ENCODE measurements around the gene PCMT1.

The PCMT1 gene

GRCh38 chr6:149769676-149770075, 20.1 kb downstream of the PCMT1 start:
- Histone ChIP-seq H3K9me3 (ENCODE audit: control insufficient read depth, low read length) (peaks cover 8% of the 10 kb centered on the region), H3K4me1 (ENCODE audit: control insufficient read depth, insufficient read depth, low read length, poor library complexity, severe bottlenecking) (no peaks in the 10 kb centered on the region), H3K4me3 (ENCODE audit: extremely low read depth, insufficient read depth, low read length, poor library complexity, severe bottlenecking) (no peak overlapping the region), H3K27ac (ENCODE audit: low read depth, low read length, severe bottlenecking) (no peak overlapping the region), H3K36me3 (ENCODE audit: control insufficient read depth, insufficient read depth, low read length) (peaks cover 73% of the 10 kb centered on the region)
- WGBS, 2 experiments (ENCODE audit: insufficient coverage in 2 of 2), result 100% methylated on average over 1 of the region's 2 CpGs

GRCh38 chr6:149771185-149771584, 21.6 kb downstream of the PCMT1 start:
- Histone ChIP-seq H3K4me3 (ENCODE audit: extremely low read depth, insufficient read depth, low read length, poor library complexity, severe bottlenecking) (no peak overlapping the region), H3K36me3 (ENCODE audit: control insufficient read depth, insufficient read depth, low read length) (peaks cover 79% of the 10 kb centered on the region), H3K9me3 (ENCODE audit: control insufficient read depth, low read length) (peaks cover 5% of the 10 kb centered on the region), H3K4me1 (ENCODE audit: control insufficient read depth, insufficient read depth, low read length, poor library complexity, severe bottlenecking) (no peaks in the 10 kb centered on the region), H3K27ac (ENCODE audit: low read depth, low read length, severe bottlenecking) (no peak overlapping the region)
- 80 to 100% methylated on average over 1 of the region's 3 CpGs for WGBS, 2 experiments (ENCODE audit: insufficient coverage in 2 of 2)

GRCh38 chr6:149771925-149772324, 22.4 kb downstream of the PCMT1 start:
- H3K4me1 ChIP-seq (ENCODE audit: control insufficient read depth, insufficient read depth, low read length, poor library complexity, severe bottlenecking), result no peaks in the 10 kb centered on the region
- H3K9me3 ChIP-seq (ENCODE audit: control insufficient read depth, low read length), result no peaks in the 10 kb centered on the region
- peaks cover 72% of the 10 kb centered on the region for H3K36me3 ChIP-seq (ENCODE audit: control insufficient read depth, insufficient read depth, low read length)
- H3K27ac ChIP-seq (ENCODE audit: low read depth, low read length, severe bottlenecking), result no peak overlapping the region
- 90 to 100% methylated on average over 3 to 5 of the region's 6 CpGs for WGBS, 2 experiments (ENCODE audit: insufficient coverage in 2 of 2)
- H3K4me3 ChIP-seq (ENCODE audit: extremely low read depth, insufficient read depth, low read length, poor library complexity, severe bottlenecking), result no peak overlapping the region

- H3K4me3 ChIP-seq (ENCODE audit: extremely low read depth, insufficient read depth, low read length, poor library complexity, severe bottlenecking), result no peak overlapping the region
- WGBS, 2 experiments (ENCODE audit: insufficient coverage in 2 of 2), result no CpG with 5 or more reads among the region's 1 CpG
- H3K27ac ChIP-seq (ENCODE audit: low read depth, low read length, severe bottlenecking), result no peak overlapping the region
- no peaks in the 10 kb centered on the region for H3K4me1 ChIP-seq (ENCODE audit: control insufficient read depth, insufficient read depth, low read length, poor library complexity, severe bottlenecking)
- peaks cover 62% of the 10 kb centered on the region for H3K36me3 ChIP-seq (ENCODE audit: control insufficient read depth, insufficient read depth, low read length)
- no peaks in the 10 kb centered on the region for H3K9me3 ChIP-seq (ENCODE audit: control insufficient read depth, low read length)
Measured at GRCh38 chr6:149777624-149778023, 28.1 kb downstream of the PCMT1 start.

- no peaks in the 10 kb centered on the region for H3K9me3 ChIP-seq (ENCODE audit: control insufficient read depth, low read length)
- no peaks in the 10 kb centered on the region for H3K4me1 ChIP-seq (ENCODE audit: control insufficient read depth, insufficient read depth, low read length, poor library complexity, severe bottlenecking)
- 83 to 100% methylated on average over 1 to 2 of the region's 2 CpGs for WGBS, 2 experiments (ENCODE audit: insufficient coverage in 2 of 2)
- H3K36me3 ChIP-seq (ENCODE audit: control insufficient read depth, insufficient read depth, low read length), result peaks cover 66% of the 10 kb centered on the region
- no peak overlapping the region for H3K4me3 ChIP-seq (ENCODE audit: extremely low read depth, insufficient read depth, low read length, poor library complexity, severe bottlenecking)
- no peak overlapping the region for H3K27ac ChIP-seq (ENCODE audit: low read depth, low read length, severe bottlenecking)
Measured at GRCh38 chr6:149779644-149779963, 30.1 kb downstream of the PCMT1 start.

- Histone ChIP-seq H3K27ac (ENCODE audit: low read depth, low read length, severe bottlenecking) (no peak overlapping the region), H3K9me3 (ENCODE audit: control insufficient read depth, low read length) (no peaks in the 10 kb centered on the region), H3K4me3 (ENCODE audit: extremely low read depth, insufficient read depth, low read length, poor library complexity, severe bottlenecking) (no peak overlapping the region), H3K36me3 (ENCODE audit: control insufficient read depth, insufficient read depth, low read length) (peaks cover 53% of the 10 kb centered on the region), H3K4me1 (ENCODE audit: control insufficient read depth, insufficient read depth, low read length, poor library complexity, severe bottlenecking) (no peaks in the 10 kb centered on the region)
Measured at GRCh38 chr6:149781715-149782114, 32.2 kb downstream of the PCMT1 start.

GRCh38 chr6:149782337-149782736, 32.8 kb downstream of the PCMT1 start:
- H3K4me1 ChIP-seq (ENCODE audit: control insufficient read depth, insufficient read depth, low read length, poor library complexity, severe bottlenecking), result no peaks in the 10 kb centered on the region
- H3K27ac ChIP-seq (ENCODE audit: low read depth, low read length, severe bottlenecking), result no peak overlapping the region
- 100% methylated on average over 1 of the region's 2 CpGs for WGBS, 2 experiments (ENCODE audit: insufficient coverage in 2 of 2)
- no peaks in the 10 kb centered on the region for H3K9me3 ChIP-seq (ENCODE audit: control insufficient read depth, low read length)
- H3K4me3 ChIP-seq (ENCODE audit: extremely low read depth, insufficient read depth, low read length, poor library complexity, severe bottlenecking), result no peak overlapping the region
- H3K36me3 ChIP-seq (ENCODE audit: control insufficient read depth, insufficient read depth, low read length), result peaks cover 53% of the 10 kb centered on the region

GRCh38 chr6:149783551-149783950, 34.0 kb downstream of the PCMT1 start:
- 80 to 91% methylated on average over 1 to 3 of the region's 3 CpGs for WGBS, 2 experiments (ENCODE audit: insufficient coverage in 2 of 2)

GRCh38 chr6:149806127-149806526, 56.6 kb downstream of the PCMT1 start:
- Histone ChIP-seq H3K36me3 (ENCODE audit: control insufficient read depth, insufficient read depth, low read length) (peaks cover 53% of the 10 kb centered on the region), H3K9me3 (ENCODE audit: control insufficient read depth, low read length) (no peaks in the 10 kb centered on the region), H3K4me1 (ENCODE audit: control insufficient read depth, insufficient read depth, low read length, poor library complexity, severe bottlenecking) (no peaks in the 10 kb centered on the region), H3K27ac (ENCODE audit: low read depth, low read length, severe bottlenecking) (no peak overlapping the region), H3K4me3 (ENCODE audit: extremely low read depth, insufficient read depth, low read length, poor library complexity, severe bottlenecking) (no peak overlapping the region)
- WGBS, 2 experiments (ENCODE audit: insufficient coverage in 2 of 2), result 93 to 97% methylated on average over 3 to 4 of the region's 4 CpGs

More at GRCh38 chr6:149783551-149783950, 34.0 kb downstream of the PCMT1 start:
- H3K4me3 ChIP-seq (ENCODE audit: extremely low read depth, insufficient read depth, low read length, poor library complexity, severe bottlenecking), result no peak overlapping the region
- no peaks in the 10 kb centered on the region for H3K9me3 ChIP-seq (ENCODE audit: control insufficient read depth, low read length)
- H3K36me3 ChIP-seq (ENCODE audit: control insufficient read depth, insufficient read depth, low read length), result peaks cover 45% of the 10 kb centered on the region
- H3K27ac ChIP-seq (ENCODE audit: low read depth, low read length, severe bottlenecking), result no peak overlapping the region
- no peaks in the 10 kb centered on the region for H3K4me1 ChIP-seq (ENCODE audit: control insufficient read depth, insufficient read depth, low read length, poor library complexity, severe bottlenecking)

GRCh38 chr6:149809798-149810197, 60.3 kb downstream of the PCMT1 start:
- Histone ChIP-seq H3K36me3 (ENCODE audit: control insufficient read depth, insufficient read depth, low read length) (peaks cover 50% of the 10 kb centered on the region), H3K4me1 (ENCODE audit: control insufficient read depth, insufficient read depth, low read length, poor library complexity, severe bottlenecking) (no peaks in the 10 kb centered on the region), H3K4me3 (ENCODE audit: extremely low read depth, insufficient read depth, low read length, poor library complexity, severe bottlenecking) (no peak overlapping the region), H3K27ac (ENCODE audit: low read depth, low read length, severe bottlenecking) (no peak overlapping the region), H3K9me3 (ENCODE audit: control insufficient read depth, low read length) (no peaks in the 10 kb centered on the region)
- WGBS, 2 experiments (ENCODE audit: insufficient coverage in 2 of 2), result 100% methylated on average over 1 to 2 of the region's 2 CpGs

GRCh38 chr6:149813351-149813750, 63.8 kb downstream of the PCMT1 start:
- 93 to 97% methylated on average over 3 of the region's 3 CpGs for WGBS, 2 experiments (ENCODE audit: insufficient coverage in 2 of 2)

GRCh38 chr6:149815788-149816187, 66.2 kb downstream of the PCMT1 start:
- WGBS, 2 experiments (ENCODE audit: insufficient coverage in 2 of 2), result 95% methylated on average over 3 of the region's 4 CpGs; no CpG with 5 or more reads in 1 of the 2 experiments
- no peaks in the 10 kb centered on the region for H3K4me1 ChIP-seq (ENCODE audit: control insufficient read depth, insufficient read depth, low read length, poor library complexity, severe bottlenecking)
- H3K4me3 ChIP-seq (ENCODE audit: extremely low read depth, insufficient read depth, low read length, poor library complexity, severe bottlenecking), result no peak overlapping the region
- no peak overlapping the region for H3K27ac ChIP-seq (ENCODE audit: low read depth, low read length, severe bottlenecking)
- H3K9me3 ChIP-seq (ENCODE audit: control insufficient read depth, low read length), result no peaks in the 10 kb centered on the region
- H3K36me3 ChIP-seq (ENCODE audit: control insufficient read depth, insufficient read depth, low read length), result peaks cover 36% of the 10 kb centered on the region

More at GRCh38 chr6:149813351-149813750, 63.8 kb downstream of the PCMT1 start:
- Histone ChIP-seq H3K4me1 (ENCODE audit: control insufficient read depth, insufficient read depth, low read length, poor library complexity, severe bottlenecking) (no peaks in the 10 kb centered on the region), H3K36me3 (ENCODE audit: control insufficient read depth, insufficient read depth, low read length) (peaks cover 45% of the 10 kb centered on the region), H3K27ac (ENCODE audit: low read depth, low read length, severe bottlenecking) (no peak overlapping the region), H3K9me3 (ENCODE audit: control insufficient read depth, low read length) (no peaks in the 10 kb centered on the region), H3K4me3 (ENCODE audit: extremely low read depth, insufficient read depth, low read length, poor library complexity, severe bottlenecking) (no peak overlapping the region)

All from mesodermal cell (in vitro differentiated cells).